HG02610 (cell line): ENCODE measurements around the gene HUNK.
"Not testable (repeated sequence)": the region's sequence is repeated elsewhere in the genome, so short reads cannot be mapped to it uniquely, and the experiment has no call there.

Source experiments
- ATAC-seq: cut with Tn5 transposase; IDR thresholded peaks from one replicate; pipeline ENCODE4 v1.9.1; 2021; ENCODE audit warnings: mild to moderate bottlenecking, moderate library complexity; ENCODE audit not compliant: unreplicated experiment

HUNK gene

DNA sequence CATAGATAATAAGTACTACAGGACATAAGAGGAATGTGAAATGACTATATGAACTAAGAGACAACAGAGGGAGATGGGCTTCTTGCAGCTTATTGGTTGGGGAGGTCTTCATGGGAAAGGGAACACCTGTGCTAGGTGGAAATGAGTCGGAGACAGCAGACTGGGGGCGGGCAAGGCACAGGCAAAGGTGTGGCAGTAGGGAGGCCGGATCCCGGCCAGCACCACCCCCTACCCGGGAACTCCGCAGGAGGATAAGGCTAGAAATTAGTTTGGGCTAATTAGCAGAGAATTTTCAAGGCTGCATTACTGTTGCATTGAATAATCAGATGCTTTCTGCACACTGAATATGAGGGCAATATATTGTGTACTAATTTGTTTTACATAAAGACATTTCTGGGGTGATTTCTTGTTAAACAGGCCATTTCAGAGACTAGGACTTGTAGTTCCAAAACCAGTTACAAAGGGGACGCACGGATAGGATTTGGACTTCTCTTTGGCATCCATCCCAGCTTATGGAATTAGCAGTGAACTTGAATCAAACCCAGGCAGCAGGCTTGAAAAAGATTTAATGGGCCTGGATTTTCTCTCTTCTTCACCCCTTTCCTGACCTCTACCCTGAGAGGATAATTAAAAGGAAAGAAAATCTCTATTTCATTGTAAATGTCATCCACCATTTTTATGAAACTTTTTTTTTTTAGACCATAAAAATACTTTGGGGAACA is 2.2 kb upstream of the HUNK start:
- no peak for ATAC-seq

DNA sequence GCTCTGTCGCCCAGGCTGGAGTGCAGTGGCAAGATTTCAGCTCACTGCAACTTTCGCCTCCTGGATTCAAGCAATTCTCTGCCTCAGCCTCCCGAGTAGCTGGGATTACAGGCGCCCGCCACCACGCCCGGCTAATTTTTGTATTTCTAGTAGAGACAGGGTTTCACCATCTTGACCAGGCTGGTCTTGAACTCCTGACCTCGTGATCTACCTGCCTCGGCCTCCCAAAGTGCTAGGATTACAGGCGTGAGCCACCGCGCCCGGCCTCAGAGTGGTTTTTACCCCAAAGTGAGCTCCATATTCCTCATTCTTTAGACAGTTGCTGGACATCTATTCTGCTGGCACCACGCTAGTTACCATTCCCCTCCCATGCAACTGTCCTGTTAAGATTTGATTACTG is 1.4 kb upstream of the HUNK start:
- ATAC-seq: not testable (repeated sequence)

DNA sequence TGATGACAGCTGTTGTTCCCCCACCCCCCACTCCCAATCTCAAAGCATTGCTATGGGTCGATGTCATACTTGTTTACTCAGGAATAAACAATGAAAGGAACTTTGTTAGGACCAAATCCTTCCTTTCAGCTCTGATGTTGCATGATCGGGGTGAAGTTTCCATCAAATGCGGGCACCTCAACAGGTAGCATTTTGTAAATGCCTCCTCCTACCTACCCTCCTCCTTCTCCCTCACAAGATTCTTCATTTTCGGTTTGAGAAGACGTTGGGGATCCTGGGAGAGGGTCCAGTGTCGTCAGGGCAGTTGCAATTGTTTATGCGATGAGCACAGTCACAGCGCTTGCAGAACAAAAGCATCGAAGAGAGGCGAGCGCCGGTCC is 758 bp upstream of the HUNK start:
- no peak for ATAC-seq

DNA sequence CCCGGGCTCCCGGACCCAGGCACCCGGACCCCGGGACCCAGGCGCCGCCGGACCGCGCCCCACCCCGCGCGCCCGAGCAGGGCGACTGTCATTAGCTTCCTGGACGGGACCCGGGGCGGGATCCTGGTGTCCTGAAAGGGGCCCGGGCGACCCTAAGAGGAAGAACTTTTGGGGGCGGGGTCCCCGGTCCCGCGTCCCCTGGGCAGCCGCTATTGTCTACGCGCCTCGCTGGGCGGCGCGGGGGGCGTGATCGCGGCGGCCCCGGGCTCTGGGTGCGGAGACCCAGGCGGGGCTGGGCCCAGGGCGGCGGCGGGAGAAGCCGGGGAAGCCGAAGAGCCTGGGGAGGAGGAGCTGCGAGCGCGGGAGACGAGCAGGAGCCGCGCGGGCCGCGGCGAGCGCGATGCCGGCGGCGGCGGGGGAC is 465 bp downstream of the HUNK start:
- no peak for ATAC-seq

DNA sequence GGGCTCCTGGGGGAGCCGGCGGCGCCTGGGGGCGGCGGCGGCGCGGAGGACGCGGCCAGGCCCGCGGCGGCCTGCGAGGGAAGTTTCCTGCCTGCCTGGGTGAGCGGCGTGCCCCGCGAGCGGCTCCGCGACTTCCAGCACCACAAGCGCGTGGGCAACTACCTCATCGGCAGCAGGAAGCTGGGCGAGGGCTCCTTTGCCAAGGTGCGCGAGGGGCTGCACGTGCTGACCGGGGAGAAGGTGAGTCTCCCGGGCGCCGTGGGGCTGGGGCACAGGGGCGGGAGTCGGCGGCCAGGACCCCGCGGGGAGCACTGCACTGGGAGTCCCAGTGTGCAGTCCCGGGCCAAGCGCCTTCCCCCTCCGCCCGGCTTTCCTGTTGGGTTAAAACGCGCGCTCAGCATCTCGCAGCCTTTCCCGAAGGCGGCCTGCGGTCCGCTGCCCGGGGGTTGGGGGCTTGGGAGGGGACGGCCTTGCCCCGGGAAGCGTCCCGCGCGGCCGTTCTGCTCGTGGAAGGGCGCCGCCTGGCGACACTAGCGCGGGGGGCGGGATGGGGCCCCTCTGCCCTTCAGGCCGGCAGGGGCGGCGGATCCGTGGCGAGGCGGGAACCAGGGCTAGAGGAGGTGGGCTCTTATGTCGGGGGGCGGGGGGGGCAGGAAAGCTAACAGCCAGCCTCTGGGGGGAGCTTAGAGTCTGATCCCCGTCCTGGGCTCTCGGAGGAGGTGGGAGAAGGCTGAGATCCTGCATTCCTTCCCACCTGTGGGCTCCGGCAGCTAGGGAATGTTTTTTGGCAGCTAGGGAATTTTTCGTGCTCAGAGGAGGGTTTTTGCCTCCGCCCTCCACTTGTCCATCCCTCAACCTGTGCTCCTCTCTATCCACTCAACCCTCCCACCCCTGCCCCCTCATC is 1.1 kb downstream of the HUNK start:
- no peak for ATAC-seq

DNA sequence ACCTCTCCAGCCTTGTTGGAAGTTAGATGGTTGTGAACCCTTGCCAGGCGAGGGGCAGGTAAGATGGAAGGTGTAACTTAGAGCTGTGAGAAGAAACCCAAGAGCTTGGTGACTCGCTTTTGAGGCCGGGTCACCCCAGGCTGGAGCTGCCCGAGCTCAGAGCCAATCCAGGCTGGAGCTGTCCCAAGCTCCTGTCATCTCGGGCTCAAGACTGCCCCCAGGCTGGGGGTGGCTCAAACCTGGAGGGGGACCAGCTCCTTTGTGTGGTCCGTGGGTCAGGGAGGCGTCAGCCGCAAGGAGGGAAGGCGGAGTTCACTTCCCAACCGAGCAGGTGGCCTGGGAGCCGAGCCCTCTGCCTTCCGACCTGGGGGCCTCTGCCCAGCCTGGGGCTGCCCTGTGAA is 2.0 kb downstream of the HUNK start:
- ATAC-seq: no peak

DNA sequence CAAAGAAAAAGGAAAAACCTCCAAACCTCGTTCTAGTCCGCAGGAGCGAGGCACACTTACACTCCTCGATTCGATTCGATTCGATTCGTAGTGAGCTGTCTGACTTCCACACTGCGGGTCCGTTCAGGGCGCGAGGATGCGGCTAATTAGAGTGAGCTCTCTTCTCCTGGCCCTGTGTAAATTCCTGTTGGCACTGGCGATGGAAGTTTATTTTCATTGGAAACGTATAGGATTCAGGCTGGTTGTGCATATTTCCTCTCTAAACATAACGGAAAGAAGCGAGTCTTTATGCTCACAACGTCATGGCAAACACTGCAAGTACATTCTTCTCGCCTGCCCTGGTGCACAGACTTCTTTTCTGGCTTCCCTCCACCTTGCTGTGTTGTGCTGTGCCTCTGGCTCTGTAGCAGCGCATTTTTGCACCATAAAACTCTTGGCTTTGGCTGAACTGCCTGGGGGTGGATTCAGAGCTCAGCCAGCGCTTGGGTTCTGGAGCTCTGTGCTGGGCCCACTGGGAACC is 2.7 kb downstream of the HUNK start:
- ATAC-seq: no peak

DNA sequence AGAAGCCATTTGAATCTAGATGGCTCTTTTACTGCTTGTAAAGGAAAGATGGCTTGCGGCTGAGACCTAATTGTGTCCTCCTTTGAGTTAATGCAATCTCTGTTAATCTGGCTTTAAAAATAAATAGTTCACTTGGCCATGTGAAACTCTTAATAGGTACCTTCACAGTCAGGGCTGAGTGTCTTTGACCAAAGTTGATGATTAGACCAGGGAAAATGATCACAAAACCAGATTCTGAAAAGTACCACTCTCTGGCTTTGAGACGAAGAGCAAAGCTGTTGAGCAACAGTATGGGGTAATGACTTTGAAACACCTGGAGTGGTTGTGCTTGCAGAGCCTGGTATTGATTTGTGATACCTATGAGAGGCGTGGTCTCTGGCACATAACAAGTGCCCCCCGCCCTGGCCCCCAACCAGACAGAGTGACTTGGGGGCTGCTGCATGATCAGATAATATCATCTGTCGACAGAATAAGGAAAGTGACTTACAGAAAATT is 4.7 kb downstream of the HUNK start:
- no peak for ATAC-seq

DNA sequence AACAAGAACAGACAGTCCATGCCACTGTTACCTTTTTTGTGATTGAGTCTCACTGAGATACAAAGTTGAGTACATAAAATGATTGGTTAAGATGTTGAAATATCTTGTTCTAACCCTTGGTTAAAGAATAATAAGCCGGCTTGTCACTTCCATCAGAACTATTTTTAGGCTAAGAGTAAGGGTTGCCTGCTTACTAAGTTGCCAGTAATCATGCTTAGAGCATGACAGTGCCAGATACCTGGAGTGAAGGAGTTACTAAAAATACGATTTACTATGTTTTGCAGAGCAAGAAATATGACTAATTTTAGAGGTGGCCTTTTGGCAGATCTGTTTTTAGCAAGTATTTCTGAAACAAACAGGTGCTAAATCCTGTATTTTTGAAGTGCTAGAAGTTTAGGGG is 6.0 kb downstream of the HUNK start:
- ATAC-seq: no peak

DNA sequence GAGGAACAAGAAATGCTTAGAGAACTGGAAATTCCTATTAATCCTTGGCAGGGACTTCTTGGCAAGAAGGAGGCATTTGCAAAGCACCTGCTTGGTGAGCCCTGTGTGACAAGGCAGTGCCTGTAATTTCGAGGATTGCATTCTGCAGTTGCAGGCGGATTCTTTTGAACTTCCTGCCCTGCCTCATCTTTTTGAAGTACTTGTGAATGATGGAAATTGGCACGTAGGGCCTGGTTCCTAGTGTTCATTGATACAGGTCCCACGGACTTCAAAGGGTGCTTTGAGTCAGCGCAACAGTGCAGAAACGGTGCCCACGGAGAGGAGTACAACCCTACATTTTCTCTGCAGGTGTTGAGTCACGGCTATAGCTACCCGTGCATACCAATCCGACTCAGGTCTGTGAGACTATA is 6.4 kb downstream of the HUNK start:
- no peak for ATAC-seq

DNA sequence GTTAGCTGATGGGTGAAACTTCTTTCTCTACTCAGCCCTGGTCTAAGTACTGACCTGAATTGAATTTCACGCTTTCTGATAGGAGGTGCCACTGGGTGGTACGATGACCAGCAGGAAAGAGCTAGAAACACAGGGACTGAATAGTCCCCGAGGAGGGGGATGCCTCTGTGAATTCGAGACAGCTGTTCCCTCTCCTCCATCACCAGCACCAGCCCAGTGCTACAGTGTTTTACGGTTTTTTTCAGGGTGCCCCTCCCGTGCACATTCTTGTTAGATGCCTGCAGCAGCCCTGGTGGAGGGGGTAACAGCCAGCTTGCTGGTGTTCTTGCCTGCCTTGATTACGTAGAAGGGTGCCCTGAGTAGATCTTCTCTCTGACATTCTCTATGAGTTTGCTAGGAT is 7.1 kb downstream of the HUNK start:
- no peak for ATAC-seq

DNA sequence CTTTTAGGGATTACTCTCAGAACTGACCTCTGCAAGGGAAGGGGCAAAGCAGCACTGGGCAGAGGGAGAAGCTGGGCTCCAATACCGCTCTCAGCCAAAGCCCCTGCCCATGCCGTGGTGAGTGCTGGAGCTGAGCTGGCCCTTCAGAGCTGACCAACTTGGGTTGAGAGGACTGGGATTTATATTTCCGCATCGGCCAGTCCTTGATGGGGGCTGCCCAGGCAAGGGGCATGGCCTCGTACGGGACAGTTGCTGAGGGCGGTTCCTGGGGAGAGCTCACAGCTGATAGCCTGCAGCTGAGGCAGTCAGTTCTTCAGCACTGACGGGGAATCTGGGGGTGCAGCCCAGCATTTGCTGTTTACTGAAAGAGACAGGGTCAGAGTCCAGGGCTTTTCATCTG is 8.0 kb downstream of the HUNK start:
- no peak for ATAC-seq

DNA sequence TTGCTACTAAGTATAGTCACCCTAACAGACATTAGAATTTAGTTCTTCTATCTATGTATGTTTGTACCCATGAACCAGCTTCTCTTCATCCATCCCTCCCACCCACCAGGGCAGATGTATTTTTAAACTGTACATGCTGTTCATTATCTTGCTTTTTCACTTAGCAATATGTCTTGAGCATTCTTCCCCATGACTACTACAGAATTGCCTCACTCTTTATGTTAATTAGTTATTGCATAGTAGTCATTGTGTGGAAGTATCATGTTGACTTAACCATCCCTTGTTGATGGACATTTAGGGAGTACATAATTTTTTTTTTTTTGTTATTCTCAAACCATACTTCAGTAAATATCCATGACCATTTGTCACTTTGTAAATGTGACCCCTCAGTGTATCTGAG is 9.9 kb downstream of the HUNK start:
- no peak for ATAC-seq

DNA sequence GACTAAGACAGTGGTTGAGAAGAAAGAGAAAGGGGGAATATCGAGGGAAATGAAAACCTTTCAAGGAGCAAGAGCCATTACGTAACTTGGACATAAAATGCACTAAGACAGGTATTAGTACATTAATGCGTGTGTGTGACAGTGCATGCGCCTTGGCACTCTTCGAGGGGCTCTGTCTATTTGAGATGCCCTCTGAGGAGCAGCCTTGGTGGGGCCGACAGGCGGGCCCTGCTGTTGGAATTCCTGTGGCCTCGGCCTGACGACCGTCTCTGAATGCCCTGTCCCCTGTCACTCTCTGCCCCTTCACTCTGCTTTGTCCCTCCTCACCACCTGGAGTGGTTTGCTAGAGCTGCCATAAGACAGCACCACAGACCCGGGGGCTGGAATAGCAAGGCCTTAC is 12.3 kb downstream of the HUNK start:
- no peak for ATAC-seq

DNA sequence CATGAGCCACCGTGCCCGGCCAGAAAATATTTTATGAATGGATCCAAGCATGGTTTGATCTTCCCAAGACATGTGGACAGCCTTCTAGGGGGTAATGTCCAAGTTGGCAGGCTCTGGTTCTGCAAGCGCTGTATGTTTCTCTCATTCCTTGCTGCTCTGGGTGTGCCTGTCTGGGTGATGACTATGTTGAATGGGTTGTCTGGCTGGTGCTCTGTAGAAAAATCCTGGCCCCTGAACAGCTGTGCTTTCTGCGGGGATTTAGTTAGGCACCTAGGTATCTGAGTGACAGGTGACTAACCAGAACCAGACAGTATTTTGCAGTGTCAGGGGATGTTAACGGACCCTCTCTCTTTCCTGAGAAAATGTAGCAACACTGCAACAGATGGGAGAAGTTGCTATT is 14.1 kb downstream of the HUNK start:
- no peak for ATAC-seq

DNA sequence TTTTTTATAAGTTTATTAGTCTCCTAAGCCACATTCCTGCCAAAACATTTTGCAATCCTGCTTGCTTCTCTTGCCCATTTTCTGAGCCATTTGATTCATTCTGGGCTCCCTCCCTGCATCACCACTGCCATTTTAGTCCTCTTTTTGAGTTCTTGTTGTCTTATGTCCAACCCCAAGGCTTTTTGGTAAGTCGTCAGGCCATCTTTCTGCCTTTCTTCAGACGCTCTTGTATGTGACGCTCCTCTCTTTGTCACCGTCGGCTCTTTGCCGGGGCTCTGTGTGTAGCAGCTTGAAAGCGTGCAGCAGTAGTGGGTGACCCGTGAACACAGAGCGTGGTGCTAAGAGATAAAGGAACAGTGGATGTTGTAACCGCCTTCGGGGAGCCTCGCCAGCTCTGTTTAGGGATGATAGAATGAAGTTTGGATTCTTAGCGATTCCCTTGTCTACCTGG is 14.6 kb downstream of the HUNK start:
- ATAC-seq: no peak

DNA sequence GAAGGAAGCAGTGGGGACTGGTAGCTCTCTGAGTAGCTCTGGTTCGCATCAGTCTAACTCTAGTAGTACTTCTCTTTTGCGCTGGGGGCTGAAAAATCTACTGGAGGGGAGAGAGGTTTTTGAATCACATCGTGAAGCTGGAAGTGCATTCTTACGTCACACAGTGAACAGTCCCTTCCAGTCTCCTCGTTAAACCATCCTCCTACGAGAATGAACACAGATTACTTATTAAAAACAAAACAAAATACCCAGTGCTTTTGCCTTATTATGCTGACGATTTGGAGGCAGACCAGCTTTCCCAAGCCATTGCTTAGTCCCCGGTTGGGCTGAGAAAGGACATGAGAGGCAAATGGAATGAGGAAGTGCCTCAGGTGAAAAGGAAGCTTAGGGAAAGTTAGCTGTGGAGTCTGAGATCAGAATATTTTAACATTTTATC is 16.1 kb downstream of the HUNK start:
- no peak for ATAC-seq

DNA sequence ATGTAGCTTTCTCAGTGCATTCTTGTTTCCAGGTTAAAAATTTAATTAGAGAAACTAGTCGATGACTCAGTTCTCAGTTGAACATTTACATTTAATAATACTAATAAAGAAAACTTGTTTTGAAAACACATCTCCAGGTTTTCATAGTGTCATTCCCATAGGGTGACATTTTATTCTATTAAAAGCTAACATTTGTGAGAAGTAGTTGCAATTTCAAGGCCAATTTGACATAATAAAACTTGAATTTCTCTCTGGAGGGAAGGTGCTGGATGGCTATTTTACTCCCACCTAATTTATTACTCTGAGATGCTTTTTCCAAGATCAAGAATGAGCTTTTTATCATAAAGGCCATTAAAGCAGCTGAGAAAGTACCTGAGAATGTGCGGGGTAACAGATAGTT is 16.6 kb downstream of the HUNK start:
- ATAC-seq: no peak

DNA sequence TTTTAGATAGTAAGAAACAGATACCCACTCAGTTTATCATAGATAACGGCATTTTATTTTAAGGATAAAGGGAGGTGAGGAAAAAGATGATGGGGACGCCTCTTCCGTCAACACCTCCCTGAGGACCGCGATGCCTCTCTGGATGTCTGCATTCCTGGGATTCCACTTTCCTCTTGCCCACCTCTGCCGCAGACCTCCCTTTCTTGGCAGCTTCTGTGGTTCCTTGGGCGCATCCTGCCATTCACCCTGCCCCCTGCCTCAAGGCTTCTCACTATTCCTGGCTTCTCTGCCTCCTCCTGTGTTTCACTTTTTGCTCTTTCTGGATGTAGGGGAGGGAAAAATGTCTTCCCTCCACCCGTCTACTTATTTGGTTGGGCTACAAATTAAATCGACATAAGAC is 19.9 kb downstream of the HUNK start:
- ATAC-seq: no peak

DNA sequence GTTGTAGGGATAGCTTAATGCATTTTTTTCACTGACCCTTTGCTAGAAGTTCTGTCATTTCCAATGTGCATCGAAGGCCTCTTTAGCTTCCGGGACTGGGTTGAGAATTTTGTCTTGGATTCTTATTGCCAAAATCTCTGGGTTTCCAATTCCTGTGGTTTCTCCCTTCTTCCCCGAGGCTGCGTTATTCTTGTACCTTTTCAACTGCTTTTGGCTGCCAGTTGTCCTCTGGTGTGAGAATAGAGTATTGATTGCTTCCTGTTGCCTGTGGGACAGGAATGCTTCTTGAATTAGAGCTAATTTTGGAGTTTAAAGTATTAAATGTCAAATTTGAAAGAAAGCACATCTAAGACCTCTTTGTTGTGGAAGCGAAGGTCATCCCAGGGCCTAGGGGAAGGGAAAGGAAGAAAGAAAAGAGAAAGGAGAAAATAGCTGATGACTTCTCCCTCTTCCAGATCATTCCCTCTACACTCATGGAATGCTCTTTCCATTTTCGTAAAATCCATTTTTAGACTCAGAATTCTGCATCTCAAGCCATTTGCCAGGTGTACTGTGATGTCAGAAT is 21.1 kb downstream of the HUNK start:
- ATAC-seq: no peak

DNA sequence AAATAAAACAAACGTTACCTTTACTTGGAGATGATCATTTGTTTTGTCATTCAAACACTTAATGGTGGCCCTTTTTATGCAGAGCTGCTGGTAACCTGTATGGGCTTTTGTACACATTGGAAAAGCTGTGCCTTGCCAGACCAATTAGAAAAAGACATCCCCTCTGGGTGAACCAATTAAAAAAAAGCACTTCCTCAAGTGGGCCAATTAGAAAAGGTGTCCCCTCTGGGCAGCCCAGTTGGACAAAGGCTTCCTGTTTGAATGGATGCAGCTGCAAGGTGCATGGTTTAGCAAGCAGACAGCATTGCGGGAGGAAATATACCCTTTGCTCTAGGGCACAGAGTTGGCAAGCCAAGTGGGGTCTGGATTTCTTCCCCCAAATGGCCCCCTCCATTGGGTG is 21.6 kb downstream of the HUNK start:
- ATAC-seq: no peak
